Colonic mucosa (tissue), 4 donors: Measurements from ENCODE around the gene AKT3. TPM values are rescaled to one million over a fixed set of nuclear protein-coding genes. Genes with fewer than 3 reads are reported as not detected.

Source experiments
- DNase-seq: peaks from one replicate; pipeline ENCODE4 v3.0.0-alpha.2; 2020
- H3K27ac ChIP-seq: fragments of 200-600 bp; one replicate; pipeline ENCODE4 v1.8.0; 2021
- H3K27me3 ChIP-seq: fragments of 200-600 bp; one replicate; pipeline ENCODE4 v1.8.0; 2021
- H3K36me3 ChIP-seq: fragments of 200-600 bp; one replicate; pipeline ENCODE4 v1.8.0; 2021
- H3K4me1 ChIP-seq: fragments of 200-600 bp; one replicate; pipeline ENCODE4 v1.8.0; 2021; ENCODE audit warnings: mild to moderate bottlenecking
- H3K4me3 ChIP-seq: fragments of 200-600 bp; one replicate; pipeline ENCODE4 v1.8.0; 2021
- H3K9ac ChIP-seq, 2 donors: one replicate each; pipeline ENCODE4 v1.7.0; 2013; ENCODE audit warnings: control low read depth in 2 of 2, low read depth in 2 of 2, low read length in 2 of 2
- H3K9me3 ChIP-seq: fragments of 200-600 bp; one replicate; pipeline ENCODE4 v1.8.0; 2021
- CTCF ChIP-seq: fragments of 200-600 bp; IDR thresholded peaks from one replicate; pipeline ENCODE4 v1.8.0; 2022; ENCODE audit warnings: antibody characterized with exemption, mild to moderate bottlenecking
- intact Hi-C: fragments of 100-400 bp; cut with DNase I; formaldehyde crosslinking; loops from one replicate; pipeline ENCODE4 v1.14.1; 2022
- total RNA-seq, 2 donors: library from RNA; stranded (reverse); fragmentation: NEBNext Ultra II Directional in 1 of 2; extraction: Animal tissue kit (Norgen Biotek cat#: 25700) in 1 of 2; gene quantifications; one replicate each; pipeline ENCODE4 v1.2.1, GENCODE V29; 2021
- donor health status: healthy.
- donor health status: DM: no; HTN: no; CAD: no.
- donor health status: DM: no; HTN: no; CAD: no.

Gene AKT3
- total RNA-seq, 2 donors from 2014 or later = 6.0 to 21.3 TPM

- no peaks in the 10 kb centered on the region for H3K36me3 ChIP-seq
- intact Hi-C loops = no loop called here
Measured at GRCh38 chr1:243501002-243501401, 349.0 kb downstream of the AKT3 start.

DNA sequence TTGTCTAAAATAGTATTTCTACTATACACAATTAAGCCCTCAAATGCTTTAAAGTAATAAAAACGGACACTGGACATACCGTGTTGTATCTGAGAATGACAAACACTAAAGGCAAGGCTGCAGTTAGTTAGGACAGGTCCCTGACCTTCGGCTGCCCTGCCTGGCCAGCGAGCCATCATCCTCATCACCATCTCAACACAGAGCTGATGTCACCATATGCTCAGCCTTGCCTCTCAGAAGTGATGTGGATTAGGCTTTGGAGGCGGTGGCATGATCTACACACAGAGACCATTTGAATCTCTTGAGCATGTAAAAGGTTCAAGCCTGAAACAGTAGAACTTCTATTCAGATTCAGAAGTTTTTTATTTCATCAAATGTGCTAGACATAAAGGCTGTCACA lies 349.5 kb downstream of the AKT3 start:
- Histone ChIP-seq H3K4me3 (no peak overlapping the region), H3K36me3 (no peaks in the 10 kb centered on the region), H3K4me1 (no peaks in the 10 kb centered on the region), H3K9ac (no peak overlapping the region), H3K27me3 (no peaks in the 10 kb centered on the region), H3K27ac (no peak overlapping the region), H3K9me3 (no peaks in the 10 kb centered on the region)
- DNase-seq = no peak
- TF ChIP-seq CTCF = no peak
- intact Hi-C loops = no loop called here

More at GRCh38 chr1:243501002-243501401, 349.0 kb downstream of the AKT3 start:
- Histone ChIP-seq H3K27me3 (no peaks in the 10 kb centered on the region), H3K4me3 (no peak overlapping the region), H3K9ac (no peak overlapping the region), H3K9me3 (no peaks in the 10 kb centered on the region), H3K27ac (no peak overlapping the region), H3K4me1 (no peaks in the 10 kb centered on the region)
- TF ChIP-seq CTCF = no peak
- no peak for DNase-seq

GRCh38 chr1:243499711-243500110 lies 350.3 kb downstream of the AKT3 start:
- DNase-seq = no peak
- Histone ChIP-seq H3K4me3 (no peak overlapping the region), H3K27me3 (no peaks in the 10 kb centered on the region), H3K27ac (no peak overlapping the region), H3K9me3 (no peaks in the 10 kb centered on the region), H3K4me1 (no peaks in the 10 kb centered on the region), H3K36me3 (no peaks in the 10 kb centered on the region), H3K9ac (no peak overlapping the region)
- intact Hi-C loops = no loop called here
- no peak for TF ChIP-seq CTCF

DNA sequence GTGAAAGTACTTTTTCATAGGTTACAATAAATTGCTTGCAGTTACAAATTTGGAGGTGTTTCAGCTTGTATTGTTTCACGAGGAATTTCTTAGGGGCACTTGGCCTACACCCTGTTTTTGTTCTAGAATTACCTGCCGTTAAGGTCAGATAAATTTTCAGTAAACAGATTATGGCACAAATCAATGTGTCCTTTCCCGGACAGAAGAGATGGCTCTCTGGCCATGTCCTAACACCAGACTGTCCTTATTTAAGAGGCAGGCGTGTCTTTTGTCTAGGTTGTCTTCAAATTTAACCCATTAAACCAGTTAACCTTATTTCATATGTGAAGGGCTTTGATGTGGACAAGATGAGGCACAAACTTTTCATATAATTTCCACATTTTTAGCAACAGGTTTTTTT lies 350.8 kb downstream of the AKT3 start:
- Histone ChIP-seq H3K9me3 (no peaks in the 10 kb centered on the region), H3K27ac (no peak overlapping the region), H3K27me3 (no peaks in the 10 kb centered on the region), H3K4me1 (no peaks in the 10 kb centered on the region), H3K36me3 (no peaks in the 10 kb centered on the region), H3K9ac (no peak overlapping the region), H3K4me3 (no peak overlapping the region)
- intact Hi-C loops = no loop called here
- no peak for DNase-seq
- TF ChIP-seq CTCF = no peak

- intact Hi-C loops = no loop called here
- Histone ChIP-seq H3K36me3 (no peaks in the 10 kb centered on the region), H3K4me3 (no peak overlapping the region), H3K9ac (no peak overlapping the region), H3K9me3 (no peaks in the 10 kb centered on the region), H3K27ac (no peak overlapping the region), H3K27me3 (no peaks in the 10 kb centered on the region), H3K4me1 (no peaks in the 10 kb centered on the region)
- no peak for DNase-seq
- TF ChIP-seq CTCF = no peak
Measured at GRCh38 chr1:243497939-243498681, 351.9 kb downstream of the AKT3 start.
